ENCODE data around the gene MAML3.

GRCh38 chr4:139719381-139720101 lies 434.4 kb downstream of the MAML3 start:
- TF ChIP-seq CTCF (optimal IDR thresholded peaks at IDR 0.05 in 1 of 3, IDR thresholded peaks at IDR 0.05 in 1 of 3, conservative IDR thresholded peaks at IDR 0.05 in 1 of 3; ENCODE audit: extremely low read depth in 1 of 3, insufficient read depth in 2 of 3, low read length in 3 of 3) (no peak), EZH2 (IDR thresholded peaks at IDR 0.05; ENCODE audit: low read length) (no peak)
